GM19324 (cell line): Measurements from ENCODE around the gene MEIS3.

Source experiments
- ATAC-seq: cut with Tn5 transposase; IDR thresholded peaks from one replicate; pipeline ENCODE4 v1.9.1; 2021; ENCODE audit warnings: mild to moderate bottlenecking, moderate library complexity; ENCODE audit not compliant: unreplicated experiment, low FRiP score

Gene MEIS3

DNA sequence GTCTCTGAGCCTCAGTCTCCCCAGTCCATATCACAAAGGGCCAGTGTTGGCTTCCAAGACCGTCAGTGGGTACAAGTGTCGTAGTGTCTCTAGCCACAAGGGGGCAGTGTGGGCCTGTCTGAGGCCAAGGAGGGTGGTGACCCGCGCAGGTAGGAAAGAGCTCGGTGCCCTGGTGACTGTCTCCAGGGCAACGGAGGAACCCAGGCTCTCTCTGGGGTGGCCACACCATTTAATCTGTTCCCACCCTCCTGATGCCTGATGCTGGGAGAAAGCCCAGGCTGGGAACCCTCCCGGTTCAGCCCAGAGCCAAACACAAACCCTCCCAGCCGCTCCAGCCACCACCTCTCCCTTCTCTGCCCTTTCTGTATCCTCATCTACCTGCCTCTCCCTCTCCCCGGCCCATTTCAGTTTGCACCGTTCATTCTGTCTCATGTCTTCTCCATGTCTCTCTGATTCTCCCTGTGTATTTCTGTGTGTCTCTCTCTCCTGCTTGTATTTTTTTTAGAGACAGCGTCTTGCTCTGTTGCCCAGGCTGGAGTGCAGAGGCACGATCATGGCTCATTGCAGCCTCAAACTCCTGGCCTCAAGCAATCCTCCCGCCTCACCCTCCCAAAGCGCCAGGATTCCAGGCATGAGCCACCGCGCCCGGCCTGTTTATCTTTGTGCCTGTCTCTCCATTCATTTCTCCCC is 17.5 kb upstream of the MEIS3 start:
- no peak for ATAC-seq

DNA sequence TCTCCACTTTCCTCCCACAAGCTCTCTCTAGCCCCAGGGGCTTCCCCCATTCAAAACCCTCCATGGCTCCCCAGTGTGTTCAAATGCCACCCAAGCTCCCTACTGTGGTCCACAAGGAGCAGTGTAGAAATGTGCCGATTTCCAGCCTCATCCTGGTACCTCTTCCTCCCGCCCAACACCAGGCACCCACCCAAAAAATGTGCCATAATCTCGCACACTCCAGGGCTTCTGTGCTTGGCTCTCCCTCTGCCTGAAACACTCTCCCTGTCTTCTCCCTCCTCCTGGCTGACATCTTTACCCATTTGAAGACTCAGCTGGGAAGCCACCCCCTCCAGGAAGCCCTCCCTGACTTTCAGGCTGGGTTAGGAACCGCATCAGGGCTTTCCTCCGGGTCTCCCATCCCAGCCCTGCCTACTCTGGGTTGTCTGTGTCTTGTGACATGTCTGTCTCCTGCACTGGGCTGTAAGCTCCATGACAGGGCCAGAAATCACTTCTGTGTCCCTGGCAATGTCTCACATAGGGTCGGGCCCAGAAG is 16.6 kb upstream of the MEIS3 start:
- no peak for ATAC-seq

DNA sequence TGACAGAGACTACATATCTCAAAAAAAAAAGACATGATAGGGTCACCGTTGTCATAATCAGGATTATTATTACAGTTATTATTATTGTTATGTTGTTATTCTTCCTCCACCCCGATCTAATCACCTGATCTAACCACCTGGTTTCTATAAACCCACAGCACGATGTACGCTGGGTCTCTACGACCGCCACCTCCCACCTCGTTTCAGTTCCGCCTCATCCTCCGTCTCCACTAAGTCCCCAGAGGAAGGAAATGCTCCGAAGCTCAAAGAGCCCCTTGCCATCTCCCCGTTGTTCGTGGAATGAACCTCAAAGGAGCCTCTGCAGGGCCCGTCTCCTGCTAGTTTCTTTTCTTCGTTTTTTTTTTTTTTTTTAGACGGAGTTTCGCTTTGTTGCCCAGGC is 15.9 kb upstream of the MEIS3 start:
- ATAC-seq, result no peak

DNA sequence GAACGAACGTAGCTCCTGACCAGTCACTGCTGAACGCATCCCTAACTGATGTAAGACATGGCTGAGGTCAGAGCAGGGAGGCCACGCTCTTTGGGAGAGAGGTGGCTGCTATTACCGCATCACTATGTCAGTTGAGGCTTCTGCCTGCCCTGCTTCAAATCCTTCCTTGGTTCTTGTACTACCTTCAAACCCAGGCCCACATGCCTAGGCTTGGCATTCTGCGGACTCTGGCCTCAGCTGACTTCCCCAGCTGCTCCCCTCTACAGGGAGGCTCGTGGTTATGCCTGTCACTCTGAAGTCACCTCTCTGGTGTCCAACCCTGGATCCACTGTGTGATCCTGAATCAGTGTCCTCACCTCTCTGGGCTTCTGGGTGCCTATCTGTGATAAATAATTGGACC is 14.8 kb upstream of the MEIS3 start:
- ATAC-seq, result no peak

DNA sequence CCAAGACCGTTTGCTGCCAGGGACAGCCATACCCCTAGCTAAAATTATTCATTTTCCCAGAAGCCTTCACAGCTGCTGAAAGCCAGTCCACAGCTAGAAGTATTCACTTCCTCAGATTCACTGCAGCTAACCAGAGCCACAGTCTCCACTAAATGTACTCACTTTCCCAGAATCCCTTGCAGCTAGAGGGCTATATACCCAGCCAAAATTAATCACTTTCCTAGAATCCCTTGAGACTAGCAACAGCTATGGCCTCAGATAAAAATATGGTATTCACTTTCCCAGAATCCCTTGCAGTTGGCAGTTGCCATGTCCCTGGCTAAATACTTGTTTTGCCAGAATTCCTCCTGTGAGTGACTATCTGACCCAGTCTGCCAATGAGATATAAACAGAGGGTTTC is 13.8 kb upstream of the MEIS3 start:
- ATAC-seq, result no peak

DNA sequence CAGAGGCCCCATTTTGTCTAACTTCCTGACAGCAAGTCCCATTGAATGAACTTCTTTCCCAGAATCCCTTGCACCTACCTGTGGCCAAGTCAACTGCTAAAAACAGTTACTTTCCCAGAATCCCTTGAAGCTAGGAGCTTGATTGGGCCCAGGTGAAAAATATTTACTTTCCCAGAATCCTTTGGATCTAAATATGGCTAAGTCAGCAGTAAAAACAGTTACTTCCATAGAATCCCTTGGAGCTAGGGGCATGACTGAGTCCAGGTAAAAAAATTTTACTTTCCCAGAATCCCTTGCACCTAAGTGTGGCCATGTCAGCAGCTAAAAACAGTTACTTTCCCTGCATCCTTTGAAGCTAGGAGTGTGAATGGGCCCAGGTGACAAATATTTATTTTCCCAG is 13.2 kb upstream of the MEIS3 start:
- no peak for ATAC-seq

DNA sequence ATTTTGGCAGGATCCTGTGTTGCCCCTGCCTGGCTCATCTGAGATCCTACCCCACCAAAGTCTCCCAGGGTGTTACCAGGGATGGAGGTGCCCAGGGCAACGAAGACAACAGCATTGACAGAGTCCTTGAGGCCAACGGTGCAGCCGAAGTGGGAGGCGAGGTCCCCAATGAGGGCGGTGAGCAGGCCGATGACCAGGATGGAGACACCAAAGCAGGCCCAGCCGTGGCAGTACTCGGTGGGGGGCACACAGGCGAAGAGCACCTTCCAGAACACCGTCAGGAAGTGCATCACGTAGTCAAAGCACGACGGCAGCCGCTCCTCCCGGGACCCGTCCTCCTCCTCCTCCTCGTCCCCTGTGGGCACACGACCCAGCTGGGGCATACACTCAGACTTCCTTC is 12.8 kb upstream of the MEIS3 start:
- ATAC-seq, result no peak

DNA sequence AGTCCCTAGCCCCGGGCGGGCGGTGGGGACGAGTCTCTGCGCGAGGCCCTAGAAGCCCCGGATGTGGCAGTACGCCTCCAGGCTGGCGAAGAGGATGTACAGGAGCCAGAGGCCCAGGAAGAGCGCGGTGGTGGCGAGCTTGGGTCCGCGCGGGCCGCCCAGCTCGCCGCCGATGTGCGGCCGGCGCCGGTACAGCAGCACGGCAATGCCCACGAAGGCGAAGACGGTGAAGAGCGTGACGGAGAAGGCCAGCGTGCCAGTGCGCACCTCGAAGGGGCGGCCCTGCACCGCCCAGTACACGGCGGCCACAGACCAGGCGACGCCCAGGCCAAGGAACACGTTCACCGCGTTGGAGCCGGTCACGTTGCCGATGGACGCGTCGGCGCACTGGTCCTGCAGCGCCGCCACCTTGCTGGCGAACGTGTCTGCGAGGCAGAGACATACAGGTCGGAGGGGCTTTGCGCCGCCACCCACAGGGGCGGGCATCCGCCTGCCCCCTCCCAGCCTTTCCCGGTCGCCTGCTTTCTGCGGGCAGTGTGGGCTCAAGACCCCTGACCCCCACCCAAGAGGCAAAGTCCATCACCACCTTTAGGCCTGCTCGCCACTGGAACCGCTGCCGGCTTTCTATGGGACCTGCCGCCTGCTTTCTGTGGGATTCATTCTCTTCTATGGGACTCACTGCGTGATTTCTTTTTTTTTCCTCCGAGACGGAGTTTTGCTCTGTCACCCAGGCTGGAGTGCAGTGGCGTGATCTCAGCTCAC is 10.9 kb upstream of the MEIS3 start:
- no peak for ATAC-seq

DNA sequence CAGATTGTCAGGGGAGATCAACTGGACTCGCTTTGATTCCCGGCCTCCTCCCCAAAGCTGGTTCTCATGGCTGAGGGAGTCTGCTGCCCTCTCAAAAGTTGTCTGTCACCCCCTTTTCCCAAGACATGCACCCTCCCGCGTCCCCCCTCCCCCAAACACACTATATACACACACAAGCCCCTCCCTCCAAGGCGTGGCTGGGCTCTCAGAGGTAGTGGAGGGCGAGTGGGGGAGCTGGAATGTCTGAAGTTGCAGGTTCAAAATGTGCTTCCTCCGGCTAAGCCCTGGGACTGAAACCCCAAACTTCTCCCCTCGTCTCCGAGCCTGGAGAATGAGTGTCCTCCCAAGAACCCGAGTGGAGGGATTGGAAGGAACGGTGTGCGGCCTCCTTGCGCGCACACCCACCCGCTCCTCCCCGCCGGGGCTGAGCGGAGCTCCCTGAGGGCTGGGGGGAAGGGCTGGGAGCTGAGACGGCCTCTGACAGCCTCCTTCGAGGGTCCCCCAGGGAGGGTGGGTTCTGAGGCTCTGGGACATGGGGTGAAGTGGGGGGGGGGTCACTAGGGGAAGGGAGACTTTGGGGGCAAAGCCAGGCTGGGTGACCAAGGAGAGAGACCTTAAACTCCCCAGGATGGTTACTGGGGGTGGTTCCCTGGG is 9.9 kb upstream of the MEIS3 start:
- no peak for ATAC-seq

DNA sequence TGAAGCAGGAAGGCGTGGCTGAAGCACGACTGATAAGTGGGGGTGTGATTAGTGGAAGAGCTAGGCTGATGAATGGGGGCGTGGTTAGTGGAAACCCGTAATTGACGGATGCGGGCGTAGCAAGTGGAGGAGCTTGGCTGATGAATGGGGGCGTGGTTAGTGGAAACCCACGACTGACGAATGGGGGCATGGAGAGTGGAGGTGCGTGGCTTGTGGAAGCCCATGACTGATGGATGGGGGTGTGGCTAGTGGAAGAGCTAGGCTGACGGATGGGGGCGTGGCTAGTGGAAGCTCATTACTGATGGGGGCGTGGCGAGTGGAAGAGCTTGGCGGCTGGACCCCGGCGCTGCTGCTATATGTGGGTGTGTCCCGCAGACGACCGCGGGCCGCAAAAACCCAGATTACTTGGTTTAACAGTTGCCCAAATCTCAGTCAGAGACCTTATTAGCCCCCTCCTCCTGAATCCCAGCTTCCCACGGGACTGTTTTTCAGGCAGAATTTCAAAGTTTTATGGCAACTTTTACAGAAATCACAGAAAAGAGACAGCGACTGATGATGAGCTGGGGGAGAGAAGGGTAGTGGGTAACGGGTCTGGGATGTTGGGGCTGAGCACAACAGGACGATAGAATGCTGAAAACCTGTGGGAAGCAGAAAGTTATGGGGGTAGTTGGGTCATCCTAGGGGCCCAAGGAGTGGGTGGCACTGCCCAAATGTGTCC is 9.0 kb upstream of the MEIS3 start:
- no peak for ATAC-seq

DNA sequence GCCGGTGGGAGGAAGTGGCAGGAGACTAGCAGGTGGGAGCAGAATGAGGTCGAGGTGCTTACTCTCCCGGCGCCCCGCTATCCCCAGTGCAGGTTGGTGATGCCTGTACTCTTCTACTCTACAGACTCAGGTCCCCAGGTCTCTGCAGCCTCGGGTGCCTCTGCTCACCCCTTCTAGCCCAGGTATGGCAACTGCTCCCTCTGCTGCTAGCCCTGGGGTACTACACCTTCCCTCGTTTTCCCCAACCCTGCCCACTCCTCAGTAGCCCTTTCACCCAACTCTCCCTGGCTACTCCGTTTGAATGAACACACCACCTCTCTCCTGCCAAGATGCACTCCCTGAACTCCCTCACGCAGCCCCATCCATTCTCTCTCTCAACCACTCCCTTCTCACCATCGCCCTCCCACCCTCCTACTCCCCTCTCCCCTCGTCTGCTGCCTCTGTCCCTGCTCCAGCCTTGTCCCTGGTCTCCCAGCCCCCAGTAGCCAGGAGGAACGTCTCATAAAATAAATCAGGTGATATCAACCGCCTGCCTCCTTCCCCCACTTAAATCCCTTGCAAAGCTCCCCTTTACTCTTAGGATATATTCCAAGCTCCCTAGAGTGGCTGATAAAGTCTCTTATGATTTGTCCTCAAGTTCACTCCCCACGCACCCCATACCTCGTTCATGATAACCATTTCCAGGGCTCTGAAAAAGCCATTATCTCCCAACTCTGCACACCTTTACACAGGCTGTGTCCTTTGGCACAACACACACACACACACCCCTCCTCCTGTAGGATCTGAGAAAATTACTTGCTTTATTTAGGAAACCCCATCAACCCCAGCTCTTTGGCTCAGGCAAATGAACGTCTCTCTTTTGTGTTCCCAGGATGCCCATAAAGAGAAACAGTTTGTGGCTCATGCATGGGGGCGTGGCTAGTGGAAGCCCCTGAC is 8.2 kb upstream of the MEIS3 start:
- no peak for ATAC-seq

DNA sequence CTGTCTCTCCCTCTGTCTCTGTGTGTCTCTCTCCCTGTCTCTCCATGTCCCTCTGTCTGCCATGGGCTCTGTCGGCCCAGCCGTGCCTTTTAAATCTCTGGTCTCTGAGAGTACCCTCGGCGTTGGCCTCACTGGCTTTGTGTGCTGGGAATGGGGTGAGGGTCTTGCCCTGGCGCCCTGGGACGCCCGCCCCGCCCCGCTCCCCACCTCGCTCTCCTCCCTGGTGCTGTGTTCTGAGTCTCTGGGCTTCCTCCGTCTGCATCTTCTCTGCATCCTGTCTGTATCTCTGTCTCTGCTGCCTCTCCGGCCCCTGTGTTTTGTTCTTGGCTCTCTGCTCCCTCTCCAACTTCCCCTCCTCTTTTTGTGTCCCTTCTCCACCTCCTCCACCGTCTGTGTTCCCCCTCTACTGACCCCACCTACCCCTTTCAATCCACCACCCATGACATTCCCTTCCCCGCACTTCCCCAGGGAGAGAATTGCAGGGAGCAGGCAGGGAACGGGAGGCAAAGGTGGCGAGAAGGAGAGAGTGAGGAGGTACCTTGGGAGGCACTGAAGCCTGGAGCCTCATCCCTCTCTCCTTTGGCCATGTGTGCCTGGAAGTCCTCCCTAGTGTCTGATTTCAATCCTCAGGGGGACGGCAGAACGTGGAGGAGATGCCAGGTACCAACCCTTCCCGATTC is 4.0 kb upstream of the MEIS3 start:
- no peak for ATAC-seq

DNA sequence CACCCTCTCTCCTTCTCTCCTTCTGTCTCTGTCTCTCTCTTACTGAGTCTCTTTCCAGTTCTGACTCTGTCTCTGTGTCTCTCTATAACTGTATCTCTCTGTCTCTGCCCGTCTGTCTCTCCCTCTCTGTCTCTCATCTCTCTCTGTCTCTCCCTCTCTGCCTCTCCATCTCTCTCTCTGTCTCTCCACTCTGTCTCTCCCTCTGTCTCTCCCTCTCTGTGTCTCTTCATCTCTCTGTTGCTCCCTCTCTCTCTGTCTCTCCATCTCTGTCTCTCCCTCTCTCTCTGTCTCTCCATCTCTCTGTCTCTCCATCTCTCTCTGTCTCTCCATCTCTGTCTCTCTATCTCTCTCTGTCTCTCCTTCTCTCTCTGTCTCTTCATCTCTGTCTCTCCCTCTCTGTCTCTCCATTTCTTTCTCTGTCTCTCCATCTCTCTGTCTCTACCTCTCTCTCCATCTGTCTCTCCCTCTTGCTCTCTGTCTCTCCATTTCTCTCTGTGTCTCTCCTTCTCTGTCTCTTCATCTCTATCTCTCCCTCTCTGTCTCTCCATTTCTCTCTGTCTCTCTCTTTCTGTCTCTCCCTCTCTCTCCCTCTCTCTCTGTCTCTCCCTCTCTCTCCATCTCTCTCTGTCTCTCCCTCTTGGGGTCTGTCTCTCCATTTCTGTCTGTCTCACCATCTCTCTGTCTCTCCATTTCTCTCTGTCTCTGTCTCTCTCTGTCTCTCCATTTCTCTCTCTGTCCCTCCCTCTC is 3.3 kb upstream of the MEIS3 start:
- ATAC-seq, result no peak

DNA sequence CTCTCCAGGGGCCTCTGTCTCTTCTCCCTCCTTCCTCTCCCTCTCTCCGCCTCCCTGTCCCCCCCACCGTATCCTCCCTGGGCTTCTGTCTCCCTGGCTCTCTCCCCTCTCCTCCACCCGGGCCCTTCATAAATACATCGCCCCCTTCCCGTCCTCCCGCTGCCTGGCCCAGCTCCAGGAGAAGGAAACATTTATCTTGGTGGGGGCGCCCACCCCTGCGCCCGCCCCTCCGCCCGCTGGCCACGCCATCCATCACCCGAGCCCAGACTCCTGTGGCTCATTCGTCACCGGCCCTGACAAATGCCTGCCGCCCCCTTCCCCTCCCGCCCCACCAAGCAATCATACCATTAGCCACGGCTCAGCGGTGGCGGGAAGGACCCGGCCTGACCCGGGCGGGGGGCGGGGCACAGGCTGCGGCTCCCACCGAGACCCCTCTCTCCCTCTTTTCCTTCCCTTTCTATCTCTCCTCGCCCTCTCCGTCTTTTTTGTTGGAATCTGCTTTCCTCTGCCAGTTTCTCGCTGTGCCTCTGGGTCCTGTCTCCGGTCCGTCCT is 2.6 kb upstream of the MEIS3 start:
- no peak for ATAC-seq

DNA sequence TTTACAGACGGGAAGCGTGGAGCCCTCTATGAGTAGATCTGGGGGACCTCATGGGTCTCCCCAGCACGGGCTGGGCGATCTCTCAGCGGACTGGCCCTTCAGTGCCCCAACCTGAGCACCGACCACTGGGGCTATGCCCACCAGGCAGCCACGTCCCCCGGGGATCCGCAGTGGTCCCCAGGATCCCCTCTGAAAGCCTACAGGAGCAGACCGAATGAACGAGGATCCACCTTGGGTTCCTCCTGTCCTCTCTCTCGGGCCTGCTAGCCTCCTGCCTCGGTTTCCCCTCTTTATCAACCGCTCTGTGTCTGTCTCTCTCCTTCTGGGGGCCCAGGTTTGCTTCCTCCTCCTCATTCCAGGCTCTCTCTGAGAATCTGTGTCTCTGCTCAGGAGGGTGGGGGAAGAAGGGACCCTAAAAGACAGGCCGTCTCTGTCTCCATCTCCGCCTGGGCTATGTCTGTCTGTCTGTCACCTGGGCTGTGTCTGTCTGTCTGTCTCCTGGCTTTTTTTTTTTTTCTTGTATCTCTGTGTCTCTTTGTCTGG is 2.0 kb upstream of the MEIS3 start:
- no peak for ATAC-seq

DNA sequence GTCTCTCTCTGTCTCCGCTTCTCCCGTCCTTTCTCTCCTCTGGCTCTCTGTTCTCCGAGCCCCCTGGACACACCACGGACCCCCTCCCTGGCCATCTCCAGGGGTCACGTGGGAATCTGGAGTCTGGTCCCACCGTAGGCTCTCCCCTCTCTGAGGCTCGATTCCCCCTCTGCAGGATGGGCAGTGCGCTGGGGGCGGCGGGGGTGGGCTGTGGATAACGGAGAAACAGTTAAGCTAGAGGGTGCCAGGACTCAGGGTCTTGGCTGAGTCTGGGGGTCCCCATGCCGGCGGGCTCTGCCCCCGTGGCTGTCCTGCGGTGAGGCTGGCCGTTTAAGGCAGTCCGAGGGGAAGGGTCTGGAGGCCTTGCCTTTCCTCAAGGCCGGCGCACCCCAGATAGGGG is 462 bp upstream of the MEIS3 start:
- no peak for ATAC-seq

DNA sequence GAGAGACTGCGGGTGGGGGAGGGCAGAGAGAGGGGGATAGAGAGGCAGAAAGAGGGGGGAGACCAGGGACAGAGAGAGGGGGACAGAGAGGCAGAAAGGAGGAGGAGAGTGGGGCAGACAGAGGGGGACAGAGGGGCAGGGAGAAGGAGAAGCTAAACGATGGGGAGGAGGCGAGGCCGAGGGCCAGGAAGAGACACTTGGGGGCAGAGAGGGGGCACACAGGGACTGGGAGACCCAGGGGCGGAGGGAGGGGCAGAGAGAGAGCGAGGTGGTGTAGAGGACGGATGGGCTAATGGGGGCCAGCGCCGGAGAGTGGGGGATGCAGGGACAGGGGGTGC is 666 bp downstream of the MEIS3 start:
- ATAC-seq, result no peak
